IMR-90 (cell line): ENCODE measurements around the gene TRIM44. TPM values are rescaled to one million over a fixed set of nuclear protein-coding genes. Genes with fewer than 3 reads are reported as not detected.
A peak's percentile ranks its signal among the peaks of the same experiment; 100 is the strongest.

Experiments
- ATAC-seq: fragments of 200-7000 bp; cut with Tn5 transposase; 2 replicates; pipeline ENCODE4 v1.9.1; 2020; ENCODE audit warnings: low read depth, mild to moderate bottlenecking, moderate library complexity
- BruUV-seq: library from RNA; stranded (reverse); fragments of 400-500 nt; replicated peaks from 2 replicates; lab custom pipeline; 2021; lab: Mats Ljungman, UMichigan
- CTCF ChIA-PET: fragments of 300-600 bp; formaldehyde crosslinking; extraction: SDS; loops from one replicate; lab custom pipeline; 2021; ENCODE audit warnings: antibody characterized with exemption; lab: Yijun Ruan, JAX
- POLR2A ChIA-PET: fragments of 300-600 bp; sonication (Branson Sonifier 250); formaldehyde crosslinking; loops from one replicate; lab custom pipeline; 2022; ENCODE audit warnings: antibody characterized with exemption; ENCODE audit not compliant: unreplicated experiment; lab: Charles Lee
- DNase-seq: peaks from one replicate; pipeline ENCODE4 v3.0.0; 2013
- H2AFZ ChIP-seq: replicated peaks from 2 replicates; pipeline ENCODE3; 2013; ENCODE audit warnings: low read length, mild to moderate bottlenecking; ENCODE audit not compliant: poor library complexity
- H2AK5ac ChIP-seq: 2 replicates; pipeline ENCODE4 v1.6.1; 2013; ENCODE audit warnings: low read depth, low read length, inconsistent platforms
- H2AK9ac ChIP-seq: replicated peaks from 2 replicates; pipeline ENCODE3; 2013; ENCODE audit warnings: mild to moderate bottlenecking, low read depth, low read length, moderate library complexity; ENCODE audit not compliant: poor library complexity
- H2BK120ac ChIP-seq: 2 replicates; pipeline ENCODE4 v1.6.1; 2013; ENCODE audit warnings: low read depth, low read length, inconsistent platforms
- H2BK15ac ChIP-seq: 3 replicates; pipeline ENCODE4 v1.6.1; 2013; ENCODE audit warnings: low read depth, low read length, inconsistent platforms
- H2BK20ac ChIP-seq: 2 replicates; pipeline ENCODE4 v1.6.1; 2013; ENCODE audit warnings: low read depth, mild to moderate bottlenecking, inconsistent platforms, low read length, moderate library complexity
- H2BK5ac ChIP-seq: 2 replicates; pipeline ENCODE4 v1.6.1; 2013; ENCODE audit warnings: mild to moderate bottlenecking, low read depth, low read length, inconsistent platforms; ENCODE audit not compliant: poor library complexity, severe bottlenecking
- H3K14ac ChIP-seq: replicated peaks from 2 replicates; pipeline ENCODE4 v1.6.1; 2013; ENCODE audit warnings: low read depth, low read length, inconsistent platforms
- H3K18ac ChIP-seq: 2 replicates; pipeline ENCODE4 v1.6.1; 2013; ENCODE audit warnings: low read depth, low read length, control low read depth
- H3K23ac ChIP-seq: 2 replicates; pipeline ENCODE4 v1.6.1; 2013; ENCODE audit warnings: low read depth, low read length, inconsistent platforms
- H3K27ac ChIP-seq: 2 replicates; pipeline ENCODE4 v1.5.1; 2013; ENCODE audit warnings: mild to moderate bottlenecking, control low read depth, low read length; ENCODE audit not compliant: insufficient read depth
- H3K27me3 ChIP-seq: 2 replicates; pipeline ENCODE4 v1.6.1; 2013; ENCODE audit warnings: low read length; ENCODE audit not compliant: control insufficient read depth, insufficient read depth
- H3K36me3 ChIP-seq: 2 replicates; pipeline ENCODE4 v1.6.1; 2013; ENCODE audit warnings: low read length, mixed read lengths; ENCODE audit not compliant: control insufficient read depth, insufficient read depth
- H3K4ac ChIP-seq: 2 replicates; pipeline ENCODE4 v1.6.1; 2013; ENCODE audit warnings: low read depth, low read length, inconsistent platforms
- H3K4me1 ChIP-seq: 2 replicates; pipeline ENCODE4 v1.6.1; 2013; ENCODE audit warnings: low read length, mixed read lengths; ENCODE audit not compliant: control insufficient read depth, insufficient read depth
- H3K4me2 ChIP-seq: 2 replicates; pipeline ENCODE4 v1.6.1; 2013; ENCODE audit warnings: low read depth, mild to moderate bottlenecking, control low read depth, low read length, moderate library complexity
- H3K4me3 ChIP-seq: 2 replicates; pipeline ENCODE4 v1.5.1; 2013; ENCODE audit warnings: low read depth, mild to moderate bottlenecking, control low read depth, low read length, moderate library complexity; ENCODE audit not compliant: insufficient read depth
- H3K56ac ChIP-seq: 2 replicates; pipeline ENCODE4 v1.6.1; 2013; ENCODE audit warnings: low read length, inconsistent platforms; ENCODE audit not compliant: insufficient read depth; ENCODE audit errors: extremely low read depth
- H3K79me1 ChIP-seq, 2 experiments: 2 replicates each; pipeline ENCODE4 v1.6.1; 2013; ENCODE audit warnings: low read length in 2 of 2, inconsistent platforms in 1 of 2, low read depth in 1 of 2
- H3K9ac ChIP-seq: 2 replicates; pipeline ENCODE4 v1.6.1; 2013; ENCODE audit warnings: low read depth, low read length, control low read depth
- H3K9me1 ChIP-seq: 2 replicates; pipeline ENCODE4 v1.6.1; 2013; ENCODE audit warnings: low read length, inconsistent platforms; ENCODE audit not compliant: insufficient read depth
- H3K9me3 ChIP-seq: 2 replicates; pipeline ENCODE4 v1.6.1; 2013; ENCODE audit warnings: low read length; ENCODE audit not compliant: control insufficient read depth, insufficient read depth
- H4K20me1 ChIP-seq: 2 replicates; pipeline ENCODE4 v1.6.1; 2013; ENCODE audit warnings: low read length, inconsistent platforms; ENCODE audit not compliant: insufficient read depth
- H4K5ac ChIP-seq: 2 replicates; pipeline ENCODE4 v1.6.1; 2013; ENCODE audit warnings: mild to moderate bottlenecking, low read depth, low read length, control low read depth
- H4K8ac ChIP-seq, 2 experiments: 2 replicates each; pipeline ENCODE4 v1.6.1; 2013; ENCODE audit warnings: low read depth in 2 of 2, low read length in 2 of 2, control low read depth in 1 of 2, inconsistent platforms in 1 of 2
- H4K91ac ChIP-seq: 2 replicates; pipeline ENCODE4 v1.6.1; 2013; ENCODE audit warnings: low read depth, low read length, inconsistent platforms; ENCODE audit not compliant: insufficient read depth
- BHLHE40 ChIP-seq: fragments of 150-350 bp; IDR thresholded peaks from 2 replicates; pipeline ENCODE4 v1.6.1; 2016; ENCODE audit warnings: mild to moderate bottlenecking, low read depth, low read length
- CEBPB ChIP-seq: IDR thresholded peaks from 2 replicates; pipeline ENCODE4 v1.6.1; 2012; ENCODE audit warnings: low read depth, low read length, improper control_type of control experiment
- FOS ChIP-seq: fragments of 150-350 bp; IDR thresholded peaks from 2 replicates; pipeline ENCODE4 v1.6.1; 2016; ENCODE audit warnings: low read depth, low read length
- MAFK ChIP-seq: IDR thresholded peaks from 2 replicates; pipeline ENCODE4 v1.6.1; 2012; ENCODE audit warnings: low read depth, low read length, improper control_type of control experiment
- MAZ ChIP-seq: IDR thresholded peaks from 2 replicates; pipeline ENCODE4 v1.6.1; 2012; ENCODE audit warnings: low read depth, mild to moderate bottlenecking, low read length, improper control_type of control experiment, moderate library complexity, borderline replicate concordance
- MXI1 ChIP-seq: IDR thresholded peaks from 2 replicates; pipeline ENCODE4 v1.6.1; 2012; ENCODE audit warnings: low read depth, mild to moderate bottlenecking, low read length, moderate library complexity, borderline replicate concordance
- NFE2L2 ChIP-seq: fragments of 150-350 bp; IDR thresholded peaks from 2 replicates; pipeline ENCODE4 v1.6.1; 2016; ENCODE audit warnings: low read depth, mild to moderate bottlenecking, low read length
- RCOR1 ChIP-seq: IDR thresholded peaks from 2 replicates; pipeline ENCODE4 v1.6.1; 2012; ENCODE audit warnings: mild to moderate bottlenecking, low read length, improper control_type of control experiment; ENCODE audit not compliant: insufficient replicate concordance
- SMC3 ChIP-seq: fragments of 150-350 bp; IDR thresholded peaks from 2 replicates; pipeline ENCODE4 v1.6.1; 2016; ENCODE audit warnings: low read depth, mild to moderate bottlenecking, antibody characterized with exemption, low read length, moderate library complexity
- WGBS, 2 experiments: methylation state at CpG; one replicate each; pipeline versions ENCODE4 v1.1.5 to v1.1.7; 2013; ENCODE audit warnings: missing lambda C conversion rate in 2 of 2; ENCODE audit not compliant: insufficient read length in 1 of 2; ENCODE audit errors: extremely low coverage in 2 of 2; 5-methylcytosine and 5-hydroxymethylcytosine counted together
- dilution Hi-C: fragments of 300-500 bp; cut with HindIII; formaldehyde crosslinking; loops from one replicate; pipeline ENCODE4 v1.14.3; 2018; ENCODE audit warnings: low sequenced_read_pairs; ENCODE audit not compliant: unreplicated experiment
- in situ Hi-C: fragments of 300-500 bp; cut with MboI; formaldehyde crosslinking; loops from 3 replicates; pipeline ENCODE4 v1.14.3; 2019; ENCODE audit warnings: low sequenced_read_pairs, inconsistent platforms, mixed read lengths
- intact Hi-C: fragments of 100-400 bp; cut with micrococcal nuclease; formaldehyde crosslinking; loops from 2 replicates; pipeline ENCODE4 v1.10.0; 2022
- polyA plus RNA-seq, 3 experiments: library from polyadenylated mRNA; depleted of rRNA; stranded (reverse); fragments of >200 nt; gene quantifications; 2 replicates each; pipeline ENCODE4 v1.2.3, GENCODE V29; 2012; ENCODE audit warnings: low replicate concordance in 1 of 3
- total RNA-seq: library from RNA; depleted of rRNA; stranded (reverse); fragments of >200 nt; gene quantifications from 2 replicates; pipeline ENCODE4 v1.2.3, GENCODE V29; 2012
- TF ChIP-seq, protein P1 (sequence below): conservative IDR thresholded peaks from 2 replicates; pipeline ENCODE4 v1.5.1; 2012; ENCODE audit warnings: mild to moderate bottlenecking, low read depth, low read length, improper control_type of control experiment

Gene TRIM44
- total and polyA plus RNA-seq, 2 of the 4 experiments (the other 2 are of a cell fraction) = 50.7 to 104 TPM

DNA sequence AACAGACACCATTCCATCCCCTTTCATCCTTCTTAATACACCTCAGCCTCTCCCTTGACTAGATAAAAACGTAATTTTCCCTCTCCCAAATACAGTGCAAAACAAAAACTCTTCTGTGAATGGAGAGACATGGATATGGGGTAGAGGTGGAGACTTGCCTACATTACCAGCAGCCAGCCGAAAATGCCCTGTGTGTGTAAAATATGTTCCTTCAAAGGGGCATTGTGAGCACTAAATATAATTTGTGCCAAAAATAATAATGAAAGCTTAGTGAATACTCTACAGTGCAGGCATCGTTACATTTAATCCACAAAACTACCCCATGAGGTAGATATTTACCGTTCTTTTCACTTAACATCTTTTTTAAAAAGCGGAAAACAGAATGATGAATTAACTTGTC lies 1.0 kb upstream of the TRIM44 start:
- in situ Hi-C loops = no loop called here

More for the DNA sequence above, 1.0 kb upstream of the TRIM44 start:
- peak overlapping the region; percentile 93 for H2BK120ac ChIP-seq
- no peak overlapping the region for H2AK5ac ChIP-seq
- H3K9ac ChIP-seq = peak overlapping the region; percentile 90
- BruUV-seq = no TSS peak
- H3K4me1 ChIP-seq = peaks cover 11% of the 10 kb centered on the region
- peak overlapping the region; percentile 63; the same call in 1 of the 2 replicates for H3K18ac ChIP-seq
- intact Hi-C loops (no loop called here), dilution Hi-C loops (no loop called here)
- no peak overlapping the region for H4K91ac ChIP-seq
- H4K20me1 ChIP-seq = no peaks in the 10 kb centered on the region
- H2BK5ac ChIP-seq = no peak overlapping the region
- peak overlapping the region; percentile 97; the same call in 1 of the 2 replicates for H3K23ac ChIP-seq
- 0 out of 2 replicates have a peak overlapping the region, but pooled peaks have one; percentile 94 for H3K27ac ChIP-seq
- TF ChIP-seq MAFK = no peak
- no peak for TF ChIP-seq FOS
- TF ChIP-seq RCOR1 = no peak
- TF ChIP-seq, protein P1, sequence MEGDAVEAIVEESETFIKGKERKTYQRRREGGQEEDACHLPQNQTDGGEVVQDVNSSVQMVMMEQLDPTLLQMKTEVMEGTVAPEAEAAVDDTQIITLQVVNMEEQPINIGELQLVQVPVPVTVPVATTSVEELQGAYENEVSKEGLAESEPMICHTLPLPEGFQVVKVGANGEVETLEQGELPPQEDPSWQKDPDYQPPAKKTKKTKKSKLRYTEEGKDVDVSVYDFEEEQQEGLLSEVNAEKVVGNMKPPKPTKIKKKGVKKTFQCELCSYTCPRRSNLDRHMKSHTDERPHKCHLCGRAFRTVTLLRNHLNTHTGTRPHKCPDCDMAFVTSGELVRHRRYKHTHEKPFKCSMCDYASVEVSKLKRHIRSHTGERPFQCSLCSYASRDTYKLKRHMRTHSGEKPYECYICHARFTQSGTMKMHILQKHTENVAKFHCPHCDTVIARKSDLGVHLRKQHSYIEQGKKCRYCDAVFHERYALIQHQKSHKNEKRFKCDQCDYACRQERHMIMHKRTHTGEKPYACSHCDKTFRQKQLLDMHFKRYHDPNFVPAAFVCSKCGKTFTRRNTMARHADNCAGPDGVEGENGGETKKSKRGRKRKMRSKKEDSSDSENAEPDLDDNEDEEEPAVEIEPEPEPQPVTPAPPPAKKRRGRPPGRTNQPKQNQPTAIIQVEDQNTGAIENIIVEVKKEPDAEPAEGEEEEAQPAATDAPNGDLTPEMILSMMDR = no peak
- no peak for TF ChIP-seq BHLHE40
- no peak for TF ChIP-seq MXI1
- TF ChIP-seq MAZ = no peak
- TF ChIP-seq CEBPB = no peak
- TF ChIP-seq SMC3 = no peak
- no peak for TF ChIP-seq NFE2L2
- no peaks in the 10 kb centered on the region for H3K27me3 ChIP-seq
- H3K4ac ChIP-seq = peak overlapping the region; percentile 97
- DNase-seq (no peak), ATAC-seq (no peak)
- peak overlapping the region; percentile 92; the same call in 1 of the 2 replicates for H3K56ac ChIP-seq
- peak overlapping the region; percentile 91 for H3K4me2 ChIP-seq
- H2BK20ac ChIP-seq = 0 out of 2 replicates have a peak overlapping the region, but pooled peaks have one; percentile 13
- H3K36me3 ChIP-seq = no peaks in the 10 kb centered on the region
- CTCF ChIA-PET = interaction anchor here (0.6 kb wide), 1 partner anchor 759 kb away, joined by 3 read pairs; no protein-coding TSS in a partner anchor
- peak overlapping the region; percentile 96 for H3K14ac ChIP-seq
- H4K5ac ChIP-seq = peak overlapping the region; percentile 96
- POLR2A ChIA-PET = no interaction called here
- H3K79me1 ChIP-seq = peaks cover 16 to 32% of the 10 kb centered on the region in 2 experiments
- H2AFZ ChIP-seq = peak overlapping the region; percentile 98
- no peak overlapping the region for H2BK15ac ChIP-seq
- H2AK9ac ChIP-seq = no peak overlapping the region
- peak overlapping the region; percentile 68; the same call in 1 of the 2 replicates for H3K4me3 ChIP-seq
- no peaks in the 10 kb centered on the region for H3K9me1 ChIP-seq
- H4K8ac ChIP-seq = peak overlapping the region; percentile 87 to 97
- peaks cover 3% of the 10 kb centered on the region; the same call in 1 of the 2 replicates for H3K9me3 ChIP-seq
- WGBS, 2 experiments = no CpG with 5 or more reads among the region's 5 CpGs
